H1 (cell line): Measurements from ENCODE around the gene PHACTR1. TPM values are rescaled to one million over a fixed set of nuclear protein-coding genes. Genes with fewer than 3 reads are reported as not detected.

Experiments
- CTCF ChIA-PET: fragments of 300-600 bp; sonication (Branson Sonifier 250); formaldehyde crosslinking; loops from one replicate; lab custom pipeline; 2021; ENCODE audit not compliant: partially characterized antibody; lab: Charles Lee
- POLR2A ChIA-PET: fragments of 300-600 bp; sonication (Branson Sonifier 250); formaldehyde crosslinking; loops from one replicate; lab custom pipeline; 2021; ENCODE audit warnings: inconsistent platforms; ENCODE audit not compliant: partially characterized antibody; lab: Charles Lee
- DNase-seq, 2 experiments: peaks; one replicate each; pipeline versions ENCODE4 v3.0.0 to v3.0.0-alpha.2; 2010 to 2022; ENCODE audit warnings: low spot score in 2 of 2, low read depth in 1 of 2, mixed read lengths in 1 of 2
- FAIRE-seq: peaks from 2 replicates; lab custom pipeline; 2011; peaks lifted over from hg19 to GRCh38; lab: Jason Lieb, UNC
- H2AFZ ChIP-seq: 2 replicates; pipeline ENCODE4 v1.8.1; 2012; ENCODE audit warnings: low read length, inconsistent platforms
- H2AK5ac ChIP-seq: 2 replicates; pipeline ENCODE4 v1.6.1; 2013; ENCODE audit warnings: low read depth, low read length
- H2BK120ac ChIP-seq: replicated peaks from 2 replicates; pipeline ENCODE3; 2013; ENCODE audit warnings: low read depth, low read length, inconsistent platforms
- H2BK12ac ChIP-seq: 2 replicates; pipeline ENCODE4 v1.6.1; 2013; ENCODE audit warnings: low read depth, low read length
- H2BK15ac ChIP-seq: 2 replicates; pipeline ENCODE4 v1.6.1; 2013; ENCODE audit warnings: low read length
- H2BK20ac ChIP-seq: 2 replicates; pipeline ENCODE4 v1.6.1; 2013; ENCODE audit warnings: low read length
- H2BK5ac ChIP-seq: 2 replicates; pipeline ENCODE4 v1.6.1; 2013; ENCODE audit warnings: low read depth, low read length
- H3K14ac ChIP-seq: 2 replicates; pipeline ENCODE4 v1.6.1; 2013; ENCODE audit warnings: inconsistent platforms; ENCODE audit not compliant: insufficient read length
- H3K18ac ChIP-seq: 2 replicates; pipeline ENCODE4 v1.6.1; 2013; ENCODE audit warnings: low read length; ENCODE audit errors: extremely low read depth
- H3K23ac ChIP-seq: 2 replicates; pipeline ENCODE4 v1.6.1; 2013; ENCODE audit warnings: inconsistent platforms; ENCODE audit not compliant: insufficient read length
- H3K23me2 ChIP-seq: 2 replicates; pipeline ENCODE4 v1.6.1; 2013; ENCODE audit warnings: low read depth, low read length
- H3K27ac ChIP-seq: 2 replicates; pipeline ENCODE4 v1.6.1; 2011; ENCODE audit warnings: low read depth, low read length, inconsistent platforms
- H3K27me3 ChIP-seq, 4 experiments: replicated peaks in 1 of 4; 1 replicate in 1 of 4; 2 replicates in 3 of 4; pipeline versions ENCODE4 v1.6.1 to v1.8.1; 2011 to 2013; ENCODE audit warnings: low read length in 3 of 4, mild to moderate bottlenecking in 3 of 4, inconsistent platforms in 2 of 4, mixed read lengths in 2 of 4, moderate library complexity in 1 of 4; ENCODE audit not compliant: control insufficient read depth in 3 of 4, insufficient read depth in 3 of 4; ENCODE audit errors: extremely low read depth in 1 of 4
- H3K36me3 ChIP-seq, 4 experiments: 2 replicates each; pipeline versions ENCODE4 v1.6.1 to v1.8.1; 2011 to 2013; ENCODE audit warnings: mild to moderate bottlenecking in 4 of 4, low read length in 3 of 4, moderate library complexity in 2 of 4, control low read depth in 1 of 4, inconsistent platforms in 1 of 4; ENCODE audit not compliant: insufficient read depth in 4 of 4, control insufficient read depth in 2 of 4
- H3K4ac ChIP-seq: replicated peaks from 2 replicates; pipeline ENCODE3; 2013; ENCODE audit warnings: low read length, low read depth, mixed read lengths, inconsistent platforms; ENCODE audit not compliant: insufficient read length
- H3K4me1 ChIP-seq, 4 experiments: replicated peaks in 1 of 4; 1 replicate in 1 of 4; 2 replicates in 3 of 4; pipeline versions ENCODE4 v1.6.1 to v1.8.1; 2011 to 2013; ENCODE audit warnings: low read length in 3 of 4, inconsistent platforms in 2 of 4, mixed read lengths in 1 of 4; ENCODE audit not compliant: insufficient read depth in 4 of 4, control insufficient read depth in 3 of 4
- H3K4me2 ChIP-seq, 2 experiments: 2 replicates each; pipeline versions ENCODE4 v1.6.1 to v1.8.1; 2011 to 2013; ENCODE audit warnings: low read depth in 2 of 2, low read length in 2 of 2, control low read depth in 1 of 2, inconsistent platforms in 1 of 2, mild to moderate bottlenecking in 1 of 2; ENCODE audit not compliant: insufficient read depth in 1 of 2
- H3K4me3 ChIP-seq, 4 experiments: fragments of 200-600, 300-600 bp in 1 of 4; sonication (generic), shearing (Covaris generic), sonication (Bioruptor Twin) in 1 of 4; 2 replicates each; pipeline versions ENCODE4 v1.5.1 to v1.8.1; 2011 to 2016; ENCODE audit warnings: low read length in 4 of 4, low read depth in 3 of 4, control low read depth in 2 of 4, inconsistent platforms in 2 of 4, mild to moderate bottlenecking in 2 of 4, mixed read lengths in 1 of 4, moderate library complexity in 1 of 4; ENCODE audit not compliant: insufficient read depth in 2 of 4; ENCODE audit errors: extremely low read depth in 1 of 4
- H3K56ac ChIP-seq: replicated peaks from 2 replicates; pipeline ENCODE3; 2013; ENCODE audit warnings: low read depth, mild to moderate bottlenecking, mixed read lengths, low read length, inconsistent platforms; ENCODE audit not compliant: insufficient read length
- H3K79me1 ChIP-seq: 2 replicates; pipeline ENCODE4 v1.6.1; 2013; ENCODE audit warnings: low read depth, low read length, control low read depth
- H3K79me2 ChIP-seq, 2 experiments: 2 replicates each; pipeline versions ENCODE4 v1.6.1 to v1.8.1; 2012 to 2013; ENCODE audit warnings: low read length in 2 of 2, mild to moderate bottlenecking in 2 of 2, inconsistent platforms in 1 of 2; ENCODE audit not compliant: insufficient read depth in 2 of 2, control insufficient read depth in 1 of 2
- H3K9ac ChIP-seq, 4 experiments: replicated peaks in 1 of 4; 1 replicate in 1 of 4; 2 replicates in 3 of 4; pipeline versions ENCODE4 v1.6.1 to v1.8.1; 2011 to 2013; ENCODE audit warnings: low read depth in 3 of 4, low read length in 3 of 4, control low read depth in 2 of 4, mild to moderate bottlenecking in 2 of 4, moderate library complexity in 2 of 4, inconsistent platforms in 1 of 4; ENCODE audit errors: extremely low read depth in 1 of 4
- H3K9me3 ChIP-seq, 2 experiments: 2 replicates each; pipeline versions ENCODE4 v1.6.1 to v1.8.1; 2012 to 2013; ENCODE audit warnings: mild to moderate bottlenecking in 2 of 2, moderate library complexity in 2 of 2, control low read depth in 1 of 2, inconsistent platforms in 1 of 2, low read depth in 1 of 2, low read length in 1 of 2, mixed read lengths in 1 of 2; ENCODE audit not compliant: insufficient read depth in 2 of 2
- H4K20me1 ChIP-seq, 2 experiments: replicated peaks in 1 of 2; 2 replicates each; pipeline versions ENCODE3 to v1.8.1; 2011 to 2013; ENCODE audit warnings: inconsistent platforms in 2 of 2, low read length in 2 of 2, mild to moderate bottlenecking in 1 of 2; ENCODE audit not compliant: insufficient read depth in 2 of 2, control insufficient read depth in 1 of 2
- H4K5ac ChIP-seq: 2 replicates; pipeline ENCODE4 v1.6.1; 2013; ENCODE audit warnings: low read length, low read depth, mixed read lengths, inconsistent platforms; ENCODE audit not compliant: insufficient read length
- H4K8ac ChIP-seq: 2 replicates; pipeline ENCODE4 v1.8.0; 2013; ENCODE audit warnings: mild to moderate bottlenecking, moderate library complexity, low read length, inconsistent platforms; ENCODE audit not compliant: insufficient read depth; ENCODE audit errors: extremely low read depth
- H4K91ac ChIP-seq: replicated peaks from 2 replicates; pipeline ENCODE3; 2013; ENCODE audit warnings: low read length, mixed read lengths, inconsistent platforms; ENCODE audit not compliant: insufficient read length
- EGR1 ChIP-seq: IDR thresholded peaks from 2 replicates; pipeline ENCODE4 v1.6.1; 2011; ENCODE audit warnings: low read depth, low read length, borderline replicate concordance
- FOSL1 ChIP-seq: IDR thresholded peaks from 2 replicates; pipeline ENCODE4 v1.6.1; 2011; ENCODE audit warnings: mild to moderate bottlenecking, low read depth, low read length, moderate library complexity; ENCODE audit not compliant: insufficient read depth
- GTF2F1 ChIP-seq: IDR thresholded peaks from 2 replicates; pipeline ENCODE4 v1.6.1; 2012; ENCODE audit warnings: low read depth, low read length, improper control_type of control experiment, borderline replicate concordance
- KDM1A ChIP-seq: fragments of 200-600, 300-600 bp; sonication (generic); IDR thresholded peaks from 2 replicates; pipeline ENCODE4 v1.7.1; 2016; ENCODE audit warnings: mild to moderate bottlenecking, low read length, borderline replicate concordance
- NANOG ChIP-seq: IDR thresholded peaks from 2 replicates; pipeline ENCODE4 v1.6.1; 2011; ENCODE audit warnings: low read length, low read depth, mild to moderate bottlenecking, inconsistent platforms; ENCODE audit not compliant: insufficient read depth, poor library complexity, severe bottlenecking
- POLR2A ChIP-seq, 2 experiments: IDR thresholded peaks; 1 replicate in 1 of 2; 2 replicates in 1 of 2; pipeline ENCODE4 v1.6.1; 2011; ENCODE audit warnings: low read depth in 2 of 2, low read length in 2 of 2, mild to moderate bottlenecking in 2 of 2; ENCODE audit errors: control extremely low read depth in 1 of 2
- RBBP5 ChIP-seq: IDR thresholded peaks from 2 replicates; pipeline ENCODE4 v1.7.1; 2012; ENCODE audit warnings: low read depth, mild to moderate bottlenecking, inconsistent platforms, low read length, moderate library complexity, borderline replicate concordance
- SP4 ChIP-seq: IDR thresholded peaks from 2 replicates; pipeline ENCODE4 v1.6.1; 2012; ENCODE audit warnings: low read length, inconsistent platforms
- SUZ12 ChIP-seq: fragments of 200-600 bp; sonication (generic); IDR thresholded peaks from 2 replicates; pipeline ENCODE4 v1.6.1; 2012; ENCODE audit warnings: mild to moderate bottlenecking, inconsistent platforms, low read length, moderate library complexity, mixed read lengths
- TAF1 ChIP-seq: IDR thresholded peaks from 2 replicates; pipeline ENCODE4 v1.6.1; 2011; ENCODE audit warnings: mild to moderate bottlenecking, low read depth, low read length
- YY1 ChIP-seq: IDR thresholded peaks from 2 replicates; pipeline ENCODE4 v1.6.1; 2011; ENCODE audit warnings: low read depth, mild to moderate bottlenecking, low read length
- ZNF274 ChIP-seq: IDR thresholded peaks from 2 replicates; pipeline ENCODE4 v1.7.0; 2012; ENCODE audit warnings: low read length, borderline replicate concordance; ENCODE audit errors: extremely low read depth
- WGBS, 2 experiments: shearing (Covaris generic) in 1 of 2; methylation state at CpG; one replicate each; pipeline versions ENCODE4 v1.1.6 to v1.1.7; 2013 to 2015; ENCODE audit warnings: low lambda C conversion rate in 2 of 2, mixed read lengths in 2 of 2, inconsistent platforms in 1 of 2, low coverage in 1 of 2, missing lambda C conversion rate in 1 of 2; ENCODE audit not compliant: insufficient replicate concordance in 2 of 2, insufficient coverage in 1 of 2, insufficient read length in 1 of 2; ENCODE audit errors: extremely low coverage in 1 of 2, missing lambda C conversion rate in 1 of 2; 5-methylcytosine and 5-hydroxymethylcytosine counted together
- polyA plus RNA-seq, 7 experiments: library from polyadenylated mRNA; depleted of rRNA in 3 of 7; stranded (reverse) in 5 of 7; unstranded in 2 of 7; fragments of >200 nt in 5 of 7; fragments of 200-250 nt in 2 of 7; gene quantifications; 1 replicate in 5 of 7; 2 replicates in 1 of 7; 4 replicates in 1 of 7; pipeline versions ENCODE4 v1.2.1 to v1.2.3, GENCODE V29; 2011 to 2013; ENCODE audit warnings: missing spikeins in 2 of 7, mixed read lengths in 2 of 7
- total RNA-seq: library from RNA; stranded (reverse); fragmentation: NEBNext Ultra II Directional; extraction: Animal tissue kit (Norgen Biotek cat#: 25700); gene quantifications from 2 replicates; pipeline ENCODE4 v1.2.1, GENCODE V29; 2021
- TF ChIP-seq, protein P1 (sequence below): IDR thresholded peaks from 2 replicates; pipeline ENCODE4 v1.6.1; 2011; ENCODE audit warnings: low read depth, mild to moderate bottlenecking, low read length; ENCODE audit not compliant: insufficient read depth
- TF ChIP-seq, protein P2 (sequence below): IDR thresholded peaks from 2 replicates; pipeline ENCODE4 v1.6.1; 2012; ENCODE audit warnings: inconsistent platforms

PHACTR1 gene
- total and polyA plus RNA-seq, 2 of the 8 experiments (the other 6 are each of a cell fraction or from before 2014, with no cell fraction given), result 3.9 to 17.1 TPM

- no peak overlapping the region for H3K9ac ChIP-seq
- H3K18ac ChIP-seq, result no peak overlapping the region
- no peak for DNase-seq
- no peaks in the 10 kb centered on the region for H3K9me3 ChIP-seq
- no peak overlapping the region for H3K27ac ChIP-seq
- H3K23ac ChIP-seq, result no peak overlapping the region
- ChIA-PET CTCF (interaction anchor here (1.0 kb wide), 1 partner anchor 10 kb away, joined by 3 read pairs; no protein-coding TSS in a partner anchor), POLR2A (no interaction called here)
- H4K5ac ChIP-seq, result no peak overlapping the region
- no peak overlapping the region for H2BK20ac ChIP-seq
- H3K27me3 ChIP-seq, result peaks cover 0 to 2% (median 0%) of the 10 kb centered on the region in 4 experiments; a peak in 1 of 7 replicates
- no peak overlapping the region for H2AFZ ChIP-seq
- no peaks in the 10 kb centered on the region for H4K20me1 ChIP-seq
- no peak overlapping the region for H2BK120ac ChIP-seq
- no peak for FAIRE-seq
- no peak overlapping the region for H4K91ac ChIP-seq
- no peaks in the 10 kb centered on the region for H3K23me2 ChIP-seq
- H3K36me3 ChIP-seq, result no peaks in the 10 kb centered on the region
- H3K79me2 ChIP-seq, result peaks cover 0 to 10% of the 10 kb centered on the region in 2 experiments; a peak in 1 of 4 replicates
- H3K56ac ChIP-seq, result no peak overlapping the region
- H2BK12ac ChIP-seq, result no peak overlapping the region
- peaks cover 0 to 4% (median 1%) of the 10 kb centered on the region in 4 experiments; a peak in 4 of 7 replicates for H3K4me1 ChIP-seq
- H2BK15ac ChIP-seq, result no peak overlapping the region
- no peak overlapping the region for H3K4ac ChIP-seq
- H2BK5ac ChIP-seq, result no peak overlapping the region
- H3K79me1 ChIP-seq, result 0 out of 2 replicates have a peak, but pooled peaks cover 2% of the 10 kb centered on the region
- no peak overlapping the region for H3K4me3 ChIP-seq
- WGBS, 2 experiments, result 88% methylated on average over 3 of the region's 3 CpGs; no CpG with 5 or more reads in 1 of the 2 experiments
- no peak overlapping the region for H3K14ac ChIP-seq
- H3K4me2 ChIP-seq, result no peak overlapping the region
- no peak overlapping the region for H4K8ac ChIP-seq
- H2AK5ac ChIP-seq, result no peak overlapping the region
- no peak for TF ChIP-seq GTF2F1
- TF ChIP-seq, protein P1, sequence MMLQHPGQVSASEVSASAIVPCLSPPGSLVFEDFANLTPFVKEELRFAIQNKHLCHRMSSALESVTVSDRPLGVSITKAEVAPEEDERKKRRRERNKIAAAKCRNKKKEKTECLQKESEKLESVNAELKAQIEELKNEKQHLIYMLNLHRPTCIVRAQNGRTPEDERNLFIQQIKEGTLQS, result no peak
- TF ChIP-seq SUZ12, result no peak
- TF ChIP-seq RBBP5, result no peak
- TF ChIP-seq, protein P2, sequence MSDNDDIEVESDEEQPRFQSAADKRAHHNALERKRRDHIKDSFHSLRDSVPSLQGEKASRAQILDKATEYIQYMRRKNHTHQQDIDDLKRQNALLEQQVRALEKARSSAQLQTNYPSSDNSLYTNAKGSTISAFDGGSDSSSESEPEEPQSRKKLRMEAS, result no peak
- TF ChIP-seq FOSL1, result no peak
- TF ChIP-seq POLR2A (IDR thresholded peaks at IDR 0.05; ENCODE audit: control extremely low read depth in 1 of 2, low read depth in 2 of 2, low read length in 2 of 2), result no peak
- TF ChIP-seq YY1, result no peak
- no peak for TF ChIP-seq TAF1
- no peak for TF ChIP-seq EGR1
- TF ChIP-seq ZNF274, result no peak
- TF ChIP-seq KDM1A, result no peak
- TF ChIP-seq NANOG, result no peak
- no peak for TF ChIP-seq SP4
These were observed 43.7 kb downstream of the PHACTR1 start for GRCh38 chr6:12760226-12760625.
